Measurements from ENCODE around the gene LIN7B.

The LIN7B gene

DNA sequence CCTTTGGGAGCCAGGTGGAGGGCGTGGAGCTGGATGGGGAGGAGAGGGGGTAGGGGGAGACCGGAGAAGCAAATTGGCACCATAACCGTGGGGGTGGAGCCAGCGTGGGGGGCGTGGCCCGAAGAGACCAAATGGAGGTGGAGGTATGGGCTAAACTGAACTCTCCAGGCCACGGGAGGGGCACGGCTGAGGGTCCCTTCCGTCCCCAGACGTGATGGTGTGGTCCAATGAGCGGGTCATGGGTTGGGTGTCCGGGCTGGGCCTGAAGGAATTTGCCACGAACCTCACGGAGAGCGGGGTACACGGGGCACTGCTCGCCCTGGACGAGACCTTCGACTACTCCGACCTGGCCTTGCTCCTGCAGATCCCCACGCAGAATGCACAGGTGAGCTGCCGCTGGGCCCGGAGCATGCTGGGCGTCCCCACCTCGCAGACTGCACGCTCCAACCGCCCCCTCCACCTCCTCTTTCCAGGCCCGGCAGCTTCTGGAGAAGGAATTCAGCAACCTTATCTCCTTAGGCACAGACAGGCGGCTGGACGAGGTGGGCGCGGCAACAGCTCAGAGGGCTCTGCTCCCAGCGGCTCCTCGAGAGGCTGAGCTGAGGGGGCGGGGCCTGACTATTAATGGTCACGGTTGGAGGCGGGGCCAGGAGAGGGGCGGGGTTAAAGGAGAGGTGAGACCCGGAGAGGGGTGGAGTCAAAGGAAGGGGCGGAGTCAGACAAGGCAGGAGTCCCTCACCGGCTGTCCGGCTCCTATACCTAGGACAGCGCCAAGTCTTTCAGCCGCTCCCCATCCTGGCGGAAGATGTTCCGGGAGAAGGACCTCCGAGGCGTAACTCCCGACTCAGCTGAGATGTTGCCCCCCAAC is 34.8 kb downstream of the LIN7B start:
- DNase-seq: peak; percentile 85 to 90

DNA sequence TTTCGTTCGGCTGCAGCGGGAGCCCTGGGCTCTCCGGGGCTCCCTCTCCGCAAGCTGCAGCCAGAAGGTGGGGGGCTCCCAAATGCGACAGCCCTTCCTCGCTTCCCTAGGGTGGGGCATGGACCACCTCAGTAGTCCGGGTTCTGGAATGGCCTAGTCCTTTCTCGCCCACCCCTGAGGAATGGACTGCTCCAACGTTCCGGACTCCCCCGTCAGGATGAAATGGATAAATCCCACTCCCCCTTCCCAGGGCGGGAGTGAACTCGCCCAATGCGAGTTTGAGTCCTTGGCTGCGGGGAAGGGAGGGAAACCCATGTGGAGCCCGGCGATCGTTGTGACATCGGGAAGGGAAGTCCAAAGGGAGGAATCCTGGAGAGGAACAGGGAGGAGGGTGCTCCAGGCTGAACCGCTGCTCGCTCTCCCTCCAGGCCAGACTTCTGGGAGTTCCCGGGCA is 35.5 kb downstream of the LIN7B start:
- no peak for DNase-seq

DNA sequence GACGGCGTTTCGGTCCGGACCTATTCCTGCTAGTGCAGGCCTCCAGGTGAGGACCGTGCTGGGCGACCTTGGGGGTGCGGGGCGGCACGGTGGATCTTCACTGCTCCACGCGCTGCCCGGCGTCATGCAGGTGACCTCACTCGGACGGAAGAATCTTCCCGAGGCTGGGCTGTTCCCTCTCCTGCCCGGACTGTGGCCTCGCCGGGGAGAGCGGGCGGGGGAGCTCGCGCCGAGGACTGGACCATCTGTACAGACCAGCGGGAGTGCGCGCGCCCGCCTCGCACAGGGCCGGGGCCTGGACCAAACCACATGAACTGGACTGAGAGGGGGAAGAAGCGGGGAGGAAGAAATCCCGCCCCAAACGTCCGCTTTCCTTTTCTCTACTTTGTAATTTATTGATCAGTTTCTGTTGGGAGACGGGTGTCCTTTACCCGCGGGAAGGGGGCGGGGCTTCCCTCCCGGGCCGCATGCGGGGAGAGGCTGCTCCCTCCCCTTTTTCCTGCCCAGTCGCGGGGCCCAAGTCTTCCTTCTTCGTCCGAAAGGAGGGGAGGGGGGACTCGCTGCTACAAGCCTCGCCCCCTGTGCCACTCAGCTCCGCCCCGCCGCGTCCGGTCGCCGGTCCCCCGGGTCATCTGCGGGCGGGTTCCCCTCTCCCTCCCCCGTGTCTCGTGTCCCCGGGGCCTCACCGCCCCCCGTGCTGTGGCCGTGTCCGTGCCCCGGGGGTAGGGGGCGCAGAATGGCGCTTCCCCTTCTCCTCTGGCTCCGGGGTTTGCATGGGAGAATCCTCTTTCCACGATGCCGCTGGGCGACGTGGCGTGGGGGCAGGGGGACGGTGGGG is 36.2 kb downstream of the LIN7B start:
- DNase-seq: peak; percentile 37 to 63

DNA sequence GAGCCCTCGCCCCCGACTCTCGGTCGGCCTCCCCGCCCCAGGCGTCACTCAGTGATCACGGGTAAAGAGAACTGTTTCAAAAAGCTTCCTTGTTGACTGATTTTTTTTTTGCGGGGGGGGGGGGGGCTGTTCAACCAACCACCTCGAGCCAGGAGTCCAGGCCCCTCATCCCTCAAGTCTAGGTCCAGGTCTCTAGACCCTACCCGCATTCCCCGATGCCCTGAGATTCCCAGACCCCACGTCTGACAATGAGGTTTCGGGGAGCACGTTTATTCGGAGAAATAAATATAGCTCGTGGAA is 36.7 kb downstream of the LIN7B start:
- DNase-seq: no peak

DNA sequence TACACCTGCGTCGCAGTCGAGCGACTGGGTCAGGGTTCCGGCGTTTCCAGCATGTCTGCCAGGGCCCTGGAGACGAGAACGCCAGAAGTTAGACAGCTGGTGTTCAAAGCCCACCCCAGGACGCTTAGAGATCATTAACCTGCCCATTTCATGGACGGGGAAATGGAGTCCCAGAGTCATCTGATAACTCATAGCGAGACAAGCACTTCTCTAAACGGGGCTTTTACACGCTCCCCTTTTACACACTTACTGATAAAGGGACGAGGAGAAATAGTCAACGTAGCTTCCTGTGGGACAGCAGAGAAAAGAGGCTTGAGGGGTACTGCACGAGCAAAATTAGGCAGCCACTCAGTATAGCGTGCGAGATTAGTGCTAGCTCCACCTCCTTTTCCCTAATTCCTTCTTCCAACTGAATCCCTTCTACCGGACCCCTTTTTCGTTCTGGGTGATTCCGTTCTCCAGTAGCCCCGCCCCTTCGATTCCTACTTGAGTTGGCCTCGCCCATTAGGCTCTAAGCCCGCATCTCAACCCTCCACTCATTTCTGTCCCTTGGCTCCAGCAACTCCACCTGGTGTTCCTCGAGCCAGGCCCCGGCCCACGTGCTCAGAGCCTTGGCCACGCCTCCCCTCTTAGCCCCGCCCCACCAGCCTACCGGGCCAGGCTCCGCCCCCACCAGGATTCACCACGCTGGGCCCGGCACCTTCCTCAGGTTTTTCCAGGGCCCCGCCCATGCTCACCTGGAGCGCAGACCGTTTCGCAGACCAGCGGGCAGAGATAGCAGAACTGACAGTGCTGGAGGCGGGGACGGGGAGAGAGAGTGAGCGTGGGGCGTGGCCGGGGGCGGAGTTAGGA is 37.3 kb downstream of the LIN7B start:
- DNase-seq: peak; percentile 44 to 59

DNA sequence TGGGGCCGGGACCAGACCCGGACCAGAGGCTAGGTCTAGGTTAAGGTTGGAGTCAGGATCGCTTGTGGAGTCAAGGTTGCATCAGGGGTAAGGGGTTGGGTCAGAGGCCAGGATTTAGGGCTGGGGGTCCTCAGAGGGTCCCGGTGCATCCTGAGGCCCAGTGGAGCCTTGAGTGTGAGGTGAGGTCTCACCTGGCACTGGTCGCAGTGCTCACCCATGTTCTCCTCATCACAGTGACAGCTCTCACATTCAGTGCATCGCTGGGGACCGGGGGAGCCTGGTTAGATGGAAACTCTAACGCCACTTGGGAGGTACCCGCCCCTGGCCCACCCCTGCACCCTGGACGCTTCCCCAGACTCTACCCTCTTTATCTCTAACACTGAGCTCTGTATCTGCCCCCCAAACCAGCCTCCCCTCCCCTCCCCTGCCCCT is 38.0 kb downstream of the LIN7B start:
- no peak for DNase-seq

DNA sequence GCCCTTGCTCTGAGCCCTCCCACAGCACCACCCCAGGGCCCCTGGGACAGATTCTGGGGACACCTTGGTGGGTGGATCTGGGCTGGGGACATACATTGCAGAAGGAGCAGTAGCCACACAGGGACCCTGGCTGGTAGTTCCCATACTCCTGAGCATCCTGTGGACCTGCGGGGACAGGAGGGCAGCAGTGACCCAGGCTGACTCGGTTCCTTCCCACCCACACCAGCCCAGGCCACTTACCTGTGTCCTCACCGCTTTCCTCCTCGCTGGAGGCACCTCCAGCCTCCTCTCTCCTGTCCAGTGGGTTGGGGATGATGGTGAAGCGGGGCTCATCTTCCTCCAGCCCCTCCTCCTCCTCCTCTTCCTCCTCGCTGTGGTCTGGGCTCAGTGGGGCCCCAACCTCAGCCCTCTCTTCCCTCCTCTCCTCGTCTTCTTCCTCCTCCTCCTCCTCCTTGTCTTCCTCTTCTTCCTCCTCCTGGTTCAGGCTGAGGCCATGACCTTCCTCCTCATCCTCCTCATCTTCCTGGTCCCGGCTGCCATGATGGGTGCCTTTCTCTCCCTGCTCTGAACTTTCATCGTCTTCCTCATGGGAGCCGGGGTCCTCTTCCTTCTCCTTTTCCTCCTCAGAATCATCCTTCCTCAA is 39.1 kb downstream of the LIN7B start:
- DNase-seq: no peak

DNA sequence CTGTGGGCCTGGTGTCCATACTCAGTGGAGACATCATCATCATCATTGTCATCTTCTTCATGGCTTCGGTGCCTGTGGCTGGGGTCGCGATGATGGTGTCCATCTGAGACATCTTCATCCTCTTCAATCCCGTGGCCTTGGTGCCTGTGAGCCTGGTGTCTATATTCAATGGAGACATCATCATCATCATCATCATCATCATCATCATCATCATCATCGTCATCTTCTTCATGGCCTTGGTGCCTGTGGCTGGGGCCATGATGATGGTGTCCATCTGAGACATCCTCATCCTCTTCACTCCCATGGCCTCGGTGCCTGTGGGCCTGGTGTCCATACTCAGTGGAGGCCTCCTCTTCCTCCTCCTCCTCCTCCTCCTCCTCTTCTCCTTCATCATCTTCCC is 40.1 kb downstream of the LIN7B start:
- no peak for DNase-seq

DNA sequence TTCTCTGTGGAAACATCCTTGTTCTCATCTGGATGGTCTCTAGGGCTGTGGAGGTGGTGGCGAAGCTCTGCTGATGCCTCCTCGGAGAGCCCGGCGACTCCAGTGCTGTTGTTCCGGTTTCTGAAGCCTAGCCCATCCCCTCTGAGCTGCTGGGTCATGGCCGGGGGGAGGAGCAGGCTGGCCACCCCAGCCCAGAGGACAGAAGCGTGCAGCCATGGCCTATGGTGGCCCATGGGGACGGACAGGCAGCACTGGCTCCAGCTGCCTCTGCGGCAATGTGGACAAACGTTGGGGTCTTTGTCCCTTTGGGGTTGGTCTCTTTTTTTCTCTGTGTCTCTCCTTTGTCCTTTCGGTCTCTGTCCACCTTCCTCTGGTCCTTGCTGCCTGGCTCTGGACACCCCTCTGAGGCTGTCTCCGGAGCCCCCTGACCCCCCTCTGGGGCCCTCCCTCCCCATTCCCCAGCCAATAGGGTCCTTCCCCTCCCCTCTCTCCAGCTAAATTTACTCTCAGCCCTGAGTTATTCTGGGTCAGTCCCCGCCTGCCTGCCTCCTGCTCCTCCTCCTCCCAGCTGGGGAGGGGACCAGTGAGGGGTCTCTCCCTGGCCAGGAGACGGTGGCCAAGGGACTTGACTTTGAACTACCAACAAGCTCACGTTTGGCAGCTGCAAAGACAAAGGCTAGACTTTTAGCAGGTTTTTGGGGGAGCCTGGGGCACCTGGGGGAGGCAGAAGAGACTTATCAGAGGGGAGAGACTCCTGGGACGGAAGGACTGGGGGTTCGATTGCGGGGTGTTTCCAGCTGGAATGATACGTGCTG is 41.0 kb downstream of the LIN7B start, which contains the start of gene HRC:
Gene HRC, minus strand, starts transcription at position 392 of the 815 bp plus-strand sequence. Its CDS starts 159 bp downstream, at position 233.
- no peak for DNase-seq

DNA sequence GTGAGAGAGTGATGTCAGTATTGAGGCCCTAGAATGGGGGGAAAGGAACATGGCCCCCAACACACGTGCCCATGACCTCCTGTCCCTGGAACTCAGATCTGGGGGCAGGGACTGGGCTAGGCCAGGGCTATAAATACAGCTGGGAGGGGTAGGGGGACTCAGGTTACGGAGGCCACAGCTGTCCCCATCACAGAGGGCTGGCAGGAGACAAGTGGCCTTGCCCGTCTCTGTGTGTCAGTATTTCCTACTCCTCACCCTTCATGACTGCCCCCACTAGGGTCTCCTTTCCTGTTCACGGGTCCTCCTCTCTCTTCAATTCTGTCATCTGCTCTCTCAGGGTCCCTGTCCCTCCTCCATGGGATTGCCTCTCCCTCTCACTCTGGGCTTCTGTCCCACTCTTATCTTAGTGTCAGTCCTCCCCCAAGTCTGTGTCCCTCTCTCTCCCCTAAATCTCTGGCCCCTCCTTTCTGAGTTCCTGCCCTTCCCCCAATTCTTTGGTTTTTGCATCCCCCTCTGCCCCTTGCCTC is 41.7 kb downstream of the LIN7B start:
- DNase-seq: no peak

DNA sequence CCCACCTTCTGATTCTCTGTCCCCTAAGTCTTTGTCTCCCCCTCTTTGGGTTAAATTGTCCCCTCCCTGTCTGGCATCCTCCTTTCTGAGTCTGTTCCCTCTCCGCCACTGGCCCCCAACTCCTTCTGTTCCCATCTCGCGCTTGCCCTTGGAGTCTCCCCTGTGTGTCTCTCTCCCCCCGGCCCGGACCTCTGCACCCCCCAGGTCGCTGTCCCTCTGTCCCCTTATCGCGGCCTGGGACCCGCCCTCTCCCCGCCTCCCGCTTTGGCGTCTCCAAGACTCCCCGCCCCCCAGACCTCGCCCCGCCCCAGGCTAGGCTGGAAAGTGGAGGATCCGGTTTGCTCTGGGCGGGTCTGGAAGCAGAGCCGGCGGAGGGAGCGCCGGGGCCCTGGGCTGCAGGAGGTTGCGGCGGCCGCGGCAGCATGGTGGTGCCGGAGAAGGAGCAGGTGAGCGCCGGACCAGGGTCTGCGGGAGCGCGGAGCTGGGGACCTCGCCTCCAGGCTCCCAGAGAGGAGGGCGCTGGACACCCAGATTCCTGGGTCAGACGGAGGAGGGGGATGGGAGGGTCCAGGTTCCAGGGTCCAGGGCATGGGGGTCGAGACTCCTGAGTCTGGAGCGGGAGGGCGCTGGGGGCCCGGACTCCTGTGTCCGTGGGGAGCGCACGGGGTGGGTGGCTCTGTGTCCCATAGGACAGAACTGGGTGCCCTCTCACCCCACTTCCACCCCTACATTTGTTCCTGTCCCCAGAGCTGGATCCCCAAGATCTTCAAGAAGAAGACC is 43.5 kb downstream of the LIN7B start, which contains the start of gene TRPM4:
Gene TRPM4, plus strand, starts transcription at position 348 of the 780 bp plus-strand sequence. Its CDS starts 75 bp downstream, at position 423.
- DNase-seq: peak; percentile 63 to 78

DNA sequence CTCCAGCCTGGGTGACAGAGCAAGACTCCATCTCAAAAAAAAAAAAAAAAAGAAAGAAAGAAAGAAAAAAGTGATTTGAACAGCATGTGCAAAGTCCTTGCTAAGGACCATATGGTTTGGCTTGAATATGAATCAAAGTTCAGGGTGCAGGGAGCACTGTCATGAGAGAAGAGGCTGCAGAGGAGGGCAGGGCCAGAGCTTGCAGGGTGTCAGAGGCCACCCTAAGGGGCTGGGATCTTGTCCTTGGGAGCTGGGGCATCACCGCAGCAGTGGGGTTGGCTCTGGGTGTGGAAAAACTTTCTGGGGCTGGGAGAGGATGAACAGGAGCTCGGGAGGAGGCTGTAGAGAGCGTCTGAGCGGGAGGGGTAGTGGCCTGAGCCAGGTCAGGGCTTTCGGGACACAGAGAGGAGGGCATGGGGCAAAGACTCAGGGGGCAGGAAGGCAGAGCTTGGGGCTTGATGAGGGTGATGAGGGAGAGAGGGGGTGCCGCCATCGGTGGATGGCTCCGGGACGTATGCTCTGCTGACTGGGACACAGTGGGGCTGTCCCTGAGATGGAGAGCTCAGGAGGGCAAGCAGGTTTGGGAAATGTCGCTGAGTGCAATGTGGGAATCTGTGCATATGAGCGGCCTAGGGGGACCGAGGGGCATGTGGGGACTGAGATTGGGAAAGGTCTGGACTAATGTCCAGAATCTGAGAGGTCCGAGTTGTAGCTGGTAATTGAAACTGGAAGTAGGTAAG is 46.5 kb downstream of the LIN7B start:
- DNase-seq: no peak

DNA sequence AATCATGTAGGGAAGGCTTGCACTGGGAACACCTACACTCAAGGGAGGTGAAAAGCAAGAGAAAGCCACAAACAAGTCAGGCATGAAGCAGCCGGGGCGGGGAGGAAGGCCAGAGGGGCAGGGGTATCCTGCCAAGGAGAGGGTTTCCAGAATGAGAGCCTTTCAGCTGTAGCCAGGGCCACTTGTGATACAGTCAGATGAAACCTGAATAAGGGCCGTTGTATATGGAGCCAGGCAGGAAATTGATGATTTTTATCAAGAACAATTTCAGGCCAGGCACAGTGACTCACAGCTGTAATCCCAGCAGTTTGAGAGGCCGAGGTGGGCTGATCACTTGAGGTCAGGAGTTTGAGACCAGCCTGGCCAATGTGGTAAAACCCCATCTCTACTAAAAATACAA is 47.8 kb downstream of the LIN7B start:
- DNase-seq: no peak

DNA sequence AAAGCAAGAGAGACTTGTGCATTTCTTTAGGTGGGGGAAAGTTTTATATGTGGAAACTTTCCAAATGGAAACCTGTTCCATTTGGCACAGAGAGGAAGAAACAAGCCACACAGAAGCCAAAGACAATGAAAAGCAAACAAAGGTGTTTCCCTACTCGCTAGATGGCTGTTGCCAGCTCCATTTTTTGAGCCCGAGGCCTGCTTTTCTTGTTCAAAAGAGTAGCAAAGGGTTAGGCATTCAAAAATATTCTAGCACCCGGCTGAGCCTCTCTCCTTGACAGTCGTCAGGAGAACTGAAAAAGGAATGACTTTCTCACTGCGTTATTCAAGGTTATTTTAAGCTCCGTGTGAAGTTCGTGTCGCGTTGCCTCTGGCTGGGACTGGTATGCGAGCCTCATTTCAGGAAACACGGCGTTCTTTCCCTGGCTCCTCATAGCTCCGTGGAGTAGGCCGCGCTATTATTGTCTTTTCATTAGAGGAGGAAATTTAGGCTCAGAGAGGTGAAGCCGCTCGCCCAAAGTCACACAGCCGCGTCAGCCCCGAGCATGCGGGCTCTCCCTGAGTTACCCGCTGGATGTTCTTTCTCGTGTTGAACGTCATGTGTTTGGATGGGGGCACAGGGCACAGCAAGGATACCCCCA is 51.1 kb downstream of the LIN7B start:
- no peak for DNase-seq

DNA sequence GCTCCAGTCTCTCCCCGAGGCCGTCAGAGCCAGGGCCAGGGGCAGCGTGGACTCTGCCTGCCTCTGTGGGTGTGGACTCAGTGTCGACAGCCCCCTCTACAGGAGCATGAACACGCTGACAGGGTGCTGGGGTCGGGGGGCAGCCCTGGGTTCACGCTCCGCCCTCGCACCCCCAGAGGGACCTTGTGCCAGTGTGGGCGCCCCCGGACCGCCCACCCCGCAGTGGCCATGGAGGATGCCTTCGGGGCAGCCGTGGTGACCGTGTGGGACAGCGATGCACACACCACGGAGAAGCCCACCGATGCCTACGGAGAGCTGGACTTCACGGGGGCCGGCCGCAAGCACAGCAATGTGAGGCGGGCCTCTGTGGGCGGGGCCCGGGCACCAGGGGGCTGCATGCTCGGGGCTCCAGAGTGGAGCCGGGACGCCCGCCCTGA is 51.7 kb downstream of the LIN7B start:
- no peak for DNase-seq

DNA sequence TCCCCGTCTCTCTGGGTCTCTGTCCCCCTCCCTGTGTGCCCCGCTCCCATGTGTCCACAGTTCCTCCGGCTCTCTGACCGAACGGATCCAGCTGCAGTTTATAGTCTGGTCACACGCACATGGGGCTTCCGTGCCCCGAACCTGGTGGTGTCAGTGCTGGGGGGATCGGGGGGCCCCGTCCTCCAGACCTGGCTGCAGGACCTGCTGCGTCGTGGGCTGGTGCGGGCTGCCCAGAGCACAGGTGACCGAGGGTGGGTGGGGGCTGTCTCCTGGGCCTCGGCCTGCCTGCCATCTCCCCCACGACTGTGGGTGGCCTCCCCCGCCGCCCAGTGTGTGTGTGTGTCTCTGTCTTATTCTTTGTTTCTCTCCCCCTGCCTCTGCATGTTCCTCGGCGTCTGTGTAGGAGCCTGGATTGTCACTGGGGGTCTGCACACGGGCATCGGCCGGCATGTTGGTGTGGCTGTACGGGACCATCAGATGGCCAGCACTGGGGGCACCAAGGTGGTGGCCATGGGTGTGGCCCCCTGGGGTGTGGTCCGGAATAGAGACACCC is 53.8 kb downstream of the LIN7B start:
- no peak for DNase-seq
